ENCODE results near the gene ARL4D. TPM values are rescaled to one million over a fixed set of nuclear protein-coding genes. Genes with fewer than 3 reads are reported as not detected.
"Not testable (repeated sequence)": the region's sequence is repeated elsewhere in the genome, so short reads cannot be mapped to it uniquely, and the experiment has no call there.

Gene ARL4D
- total RNA-seq, 1 donor from 2014 or later: 1.5 TPM

DNA sequence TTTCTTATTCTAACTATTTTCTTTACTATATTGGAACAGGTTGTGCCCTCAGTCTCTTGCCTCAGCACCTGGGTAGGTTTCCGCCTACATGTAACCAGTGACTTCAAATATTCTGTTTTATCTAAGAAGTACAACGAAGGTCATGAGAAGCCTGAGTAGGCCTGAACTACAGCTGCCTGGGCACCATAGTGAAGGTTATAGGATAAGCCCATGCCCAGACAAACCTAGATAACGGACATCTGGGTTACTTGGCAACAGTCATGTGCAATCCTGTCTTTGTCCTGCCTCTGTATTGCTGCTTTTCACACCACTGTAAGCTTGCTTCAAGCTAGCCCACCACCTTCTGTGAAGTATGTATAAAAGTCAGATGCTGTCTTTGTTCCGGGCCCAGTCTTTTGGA, 25.4 kb upstream of the ARL4D start:
- DNase-seq (ENCODE audit: low read depth): no peak
- TF ChIP-seq, protein P1, sequence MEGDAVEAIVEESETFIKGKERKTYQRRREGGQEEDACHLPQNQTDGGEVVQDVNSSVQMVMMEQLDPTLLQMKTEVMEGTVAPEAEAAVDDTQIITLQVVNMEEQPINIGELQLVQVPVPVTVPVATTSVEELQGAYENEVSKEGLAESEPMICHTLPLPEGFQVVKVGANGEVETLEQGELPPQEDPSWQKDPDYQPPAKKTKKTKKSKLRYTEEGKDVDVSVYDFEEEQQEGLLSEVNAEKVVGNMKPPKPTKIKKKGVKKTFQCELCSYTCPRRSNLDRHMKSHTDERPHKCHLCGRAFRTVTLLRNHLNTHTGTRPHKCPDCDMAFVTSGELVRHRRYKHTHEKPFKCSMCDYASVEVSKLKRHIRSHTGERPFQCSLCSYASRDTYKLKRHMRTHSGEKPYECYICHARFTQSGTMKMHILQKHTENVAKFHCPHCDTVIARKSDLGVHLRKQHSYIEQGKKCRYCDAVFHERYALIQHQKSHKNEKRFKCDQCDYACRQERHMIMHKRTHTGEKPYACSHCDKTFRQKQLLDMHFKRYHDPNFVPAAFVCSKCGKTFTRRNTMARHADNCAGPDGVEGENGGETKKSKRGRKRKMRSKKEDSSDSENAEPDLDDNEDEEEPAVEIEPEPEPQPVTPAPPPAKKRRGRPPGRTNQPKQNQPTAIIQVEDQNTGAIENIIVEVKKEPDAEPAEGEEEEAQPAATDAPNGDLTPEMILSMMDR (IDR thresholded peaks at IDR 0.05; ENCODE audit: insufficient read depth, low read length, poor library complexity, severe bottlenecking): no peak
- Histone ChIP-seq H3K36me3 (ENCODE audit: control insufficient read depth, insufficient read depth, low read length) (no peaks in the 10 kb centered on the region), H3K4me3 (ENCODE audit: low read depth, low read length) (no peak overlapping the region), H3K27me3 (ENCODE audit: control insufficient read depth, insufficient read depth, low read length) (no peaks in the 10 kb centered on the region)

DNA sequence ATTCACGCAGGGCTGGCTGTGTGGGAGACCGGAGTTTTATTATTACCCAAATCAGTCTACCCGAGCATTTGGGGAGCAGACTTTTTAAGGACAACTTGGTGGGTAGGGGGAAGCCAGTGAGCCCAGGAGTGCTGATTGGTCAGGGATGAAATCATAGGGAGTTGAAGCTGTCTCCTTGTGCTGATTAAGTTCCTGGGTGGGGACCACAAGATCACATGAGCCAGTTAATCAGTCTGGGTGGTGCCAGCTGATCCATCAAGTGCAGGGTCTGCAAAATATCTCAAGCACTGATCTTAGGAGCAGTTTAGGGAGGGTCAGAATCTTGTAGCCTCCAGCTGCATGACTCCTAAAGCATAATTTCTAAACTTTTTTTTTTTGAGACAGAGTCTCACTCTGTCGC, 22.9 kb upstream of the ARL4D start:
- H3K4me3 ChIP-seq (ENCODE audit: low read depth, low read length); H3K27me3 ChIP-seq (ENCODE audit: control insufficient read depth, insufficient read depth, low read length); DNase-seq (ENCODE audit: low read depth); H3K36me3 ChIP-seq (ENCODE audit: control insufficient read depth, insufficient read depth, low read length): not testable (repeated sequence)

DNA sequence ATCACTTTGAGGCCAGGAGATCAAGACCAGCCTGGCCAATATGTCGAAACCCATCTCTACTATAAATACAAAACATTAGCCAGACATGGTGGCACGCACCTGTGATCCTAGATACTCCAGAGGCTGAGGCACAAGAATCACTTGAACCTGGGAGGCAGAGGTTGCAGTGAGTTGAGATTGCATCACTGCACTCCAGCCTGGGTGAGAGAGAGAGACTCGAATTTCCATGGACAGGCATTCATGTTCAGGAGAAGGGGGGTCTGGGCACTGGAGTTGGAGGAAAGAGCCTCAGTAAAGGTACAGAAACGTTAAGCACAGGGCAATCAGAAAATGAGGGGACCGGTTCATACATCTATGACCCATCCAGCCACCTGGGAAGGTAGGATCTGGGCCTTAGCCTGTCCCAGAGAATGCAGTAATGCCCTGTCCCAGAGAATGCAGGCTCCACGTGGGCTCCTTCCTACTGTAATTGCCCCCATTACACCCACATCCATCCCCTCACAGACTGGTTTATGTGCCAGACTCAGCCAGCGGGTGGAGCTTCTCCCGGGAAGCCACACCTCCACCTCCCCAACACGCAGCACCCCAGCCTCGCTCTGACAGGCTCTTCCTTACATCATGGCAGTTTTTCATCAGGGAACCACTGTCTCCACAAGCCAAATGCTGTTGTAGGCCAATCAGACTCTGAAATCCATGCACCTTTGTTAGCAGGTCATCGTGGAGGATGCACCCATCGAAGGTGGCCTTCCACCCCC, 21.6 kb upstream of the ARL4D start:
- TF ChIP-seq, protein P1 (IDR thresholded peaks at IDR 0.05; ENCODE audit: insufficient read depth, low read length, poor library complexity, severe bottlenecking): no peak
- Histone ChIP-seq H3K36me3 (ENCODE audit: control insufficient read depth, insufficient read depth, low read length) (no peaks in the 10 kb centered on the region), H3K4me3 (ENCODE audit: low read depth, low read length) (no peak overlapping the region), H3K27me3 (ENCODE audit: control insufficient read depth, insufficient read depth, low read length) (no peaks in the 10 kb centered on the region)
- no peak for DNase-seq (ENCODE audit: low read depth)

DNA sequence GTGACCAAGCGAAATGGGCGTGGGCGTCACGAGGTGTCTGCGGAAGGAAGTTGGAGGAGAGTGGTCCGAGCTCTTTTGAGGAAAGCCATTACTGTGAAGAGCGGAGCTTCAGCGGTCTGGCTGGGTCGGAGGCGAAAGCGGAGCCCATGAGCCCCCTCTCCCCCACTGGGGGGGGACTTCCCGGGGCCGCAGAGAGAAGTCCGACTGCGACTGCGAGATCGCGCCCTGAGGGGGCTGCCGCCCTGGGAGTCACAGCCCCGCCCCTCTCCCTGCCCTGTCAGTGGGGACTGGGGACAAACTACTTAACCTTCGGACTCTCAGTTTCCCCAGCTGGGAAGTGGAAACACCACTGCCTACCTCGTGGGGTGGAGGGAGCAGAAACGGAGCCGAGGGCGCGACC, 20.0 kb upstream of the ARL4D start:
- no peaks in the 10 kb centered on the region for H3K27me3 ChIP-seq (ENCODE audit: control insufficient read depth, insufficient read depth, low read length)
- H3K36me3 ChIP-seq (ENCODE audit: control insufficient read depth, insufficient read depth, low read length): no peaks in the 10 kb centered on the region
- TF ChIP-seq, protein P1 (IDR thresholded peaks at IDR 0.05; ENCODE audit: insufficient read depth, low read length, poor library complexity, severe bottlenecking): no peak
- no peak for DNase-seq (ENCODE audit: low read depth)
- H3K4me3 ChIP-seq (ENCODE audit: low read depth, low read length): no peak overlapping the region

DNA sequence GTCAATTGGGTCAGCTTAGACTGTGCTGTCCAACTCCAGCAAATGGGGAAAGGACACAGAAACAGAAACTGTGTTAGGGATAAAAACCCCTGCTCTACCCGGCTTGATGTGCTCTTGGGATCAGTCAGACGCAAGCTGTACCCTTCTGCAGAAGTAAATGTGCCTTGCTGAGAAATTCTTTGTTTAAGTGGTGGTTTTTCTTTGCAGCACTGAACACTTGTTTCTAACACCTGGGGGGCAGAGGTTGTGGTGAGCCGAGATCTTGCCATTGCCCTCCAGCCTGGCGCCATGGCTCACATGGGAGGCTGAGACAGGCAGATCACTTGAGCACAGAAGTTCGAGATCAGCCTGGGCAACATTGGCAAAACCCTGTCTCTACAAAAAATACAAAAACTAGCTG, 18.5 kb upstream of the ARL4D start:
- no peaks in the 10 kb centered on the region for H3K27me3 ChIP-seq (ENCODE audit: control insufficient read depth, insufficient read depth, low read length)
- no peak overlapping the region for H3K4me3 ChIP-seq (ENCODE audit: low read depth, low read length)
- H3K36me3 ChIP-seq (ENCODE audit: control insufficient read depth, insufficient read depth, low read length): no peaks in the 10 kb centered on the region
- no peak for DNase-seq (ENCODE audit: low read depth)
- TF ChIP-seq, protein P1 (IDR thresholded peaks at IDR 0.05; ENCODE audit: insufficient read depth, low read length, poor library complexity, severe bottlenecking): no peak

DNA sequence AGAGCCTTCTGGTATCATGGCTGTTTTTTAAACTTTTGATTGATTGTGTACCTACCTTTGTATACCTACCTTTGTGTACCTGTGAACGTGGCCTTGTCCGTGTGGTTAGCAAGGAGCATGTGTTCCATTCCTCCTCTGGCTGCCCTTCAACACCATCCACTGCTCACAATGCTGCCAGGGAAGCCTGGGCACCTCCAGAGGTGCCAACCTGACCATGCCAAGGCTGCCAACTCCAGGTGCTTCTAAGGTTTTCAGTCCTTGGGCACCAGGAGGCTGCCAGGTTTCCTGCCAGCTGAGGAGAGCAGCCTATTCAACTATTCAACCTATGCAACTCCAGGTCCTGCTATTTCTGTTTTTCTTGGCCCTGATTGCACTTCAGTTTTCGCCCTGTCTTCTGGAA, 17.6 kb upstream of the ARL4D start:
- TF ChIP-seq, protein P1 (IDR thresholded peaks at IDR 0.05; ENCODE audit: insufficient read depth, low read length, poor library complexity, severe bottlenecking): no peak
- DNase-seq (ENCODE audit: low read depth): no peak
- Histone ChIP-seq H3K27me3 (ENCODE audit: control insufficient read depth, insufficient read depth, low read length) (no peaks in the 10 kb centered on the region), H3K36me3 (ENCODE audit: control insufficient read depth, insufficient read depth, low read length) (no peaks in the 10 kb centered on the region), H3K4me3 (ENCODE audit: low read depth, low read length) (no peak overlapping the region)
